Testis (tissue), 3 donors: ENCODE data around the gene NPB. TPM values are rescaled to one million over a fixed set of nuclear protein-coding genes. Genes with fewer than 3 reads are reported as not detected.

Experiments
- DNase-seq: peaks from one replicate; pipeline ENCODE4 v3.0.0-alpha.2; 2019
- H3K27ac ChIP-seq, 2 donors: fragments of 200-600 bp; sonication (generic); one replicate each; pipeline ENCODE4 v1.5.1; 2019
- H3K27me3 ChIP-seq: fragments of 200-600 bp; sonication (generic); one replicate; pipeline ENCODE4 v1.5.1; 2019
- H3K36me3 ChIP-seq: fragments of 200-600 bp; sonication (generic); one replicate; pipeline ENCODE4 v1.5.1; 2017; ENCODE audit warnings: low read depth; ENCODE audit errors: missing control alignments
- H3K4me1 ChIP-seq: fragments of 200-600 bp; sonication (generic); one replicate; pipeline ENCODE4 v1.5.1; 2019
- H3K4me3 ChIP-seq, 2 donors: fragments of 200-600 bp; sonication (generic); one replicate each; pipeline ENCODE4 v1.5.1; 2017 to 2019
- H3K9me3 ChIP-seq: fragments of 200-600 bp; sonication (generic); one replicate; pipeline ENCODE4 v1.5.1; 2017
- POLR2A ChIP-seq: fragments of 450-650 bp; IDR thresholded peaks from one replicate; pipeline ENCODE4 v1.6.1; 2017; ENCODE audit warnings: antibody characterized with exemption, mild to moderate bottlenecking, moderate library complexity
- WGBS, 2 donors: methylation state at CpG; one replicate each; pipeline ENCODE4 v1.1.5; 2018; 5-methylcytosine and 5-hydroxymethylcytosine counted together
- intact Hi-C: fragments of 100-400 bp; cut with DNase I; formaldehyde crosslinking; loops from one replicate; pipeline ENCODE4 v1.15.1; 2023; ENCODE audit warnings: low total_unique reads
- polyA plus RNA-seq: library from polyadenylated mRNA; stranded (reverse); fragments of 350-450 nt; fragmentation: Illumina TruSeq; extraction: RNeasy Lipid Tissue Mini Kit (QIAGEN cat#74804); gene quantifications from one replicate; pipeline ENCODE4 v1.2.3, GENCODE V29; 2014; ENCODE audit warnings: low read depth, low replicate concordance; ENCODE audit not compliant: insufficient read depth
- total RNA-seq, 2 donors: library from RNA; depleted of rRNA; stranded (reverse); fragments of >200 nt; gene quantifications; one replicate each; pipeline ENCODE4 v1.2.3, GENCODE V29; 2016
- TF ChIP-seq, protein P1 (sequence below), 3 experiments: fragments of 450-650 bp in 2 of 3; fragments of 200-600 bp in 1 of 3; sonication (generic) in 1 of 3; IDR thresholded peaks; one replicate each; pipeline ENCODE4 v1.5.1; 2016 to 2019; ENCODE audit warnings: antibody characterized with exemption in 3 of 3, mild to moderate bottlenecking in 2 of 3, moderate library complexity in 1 of 3

Gene NPB
- total and polyA plus RNA-seq, 3 donors from 2014 or later: 1.8 to 27.3 (median 22.7) TPM

DNA sequence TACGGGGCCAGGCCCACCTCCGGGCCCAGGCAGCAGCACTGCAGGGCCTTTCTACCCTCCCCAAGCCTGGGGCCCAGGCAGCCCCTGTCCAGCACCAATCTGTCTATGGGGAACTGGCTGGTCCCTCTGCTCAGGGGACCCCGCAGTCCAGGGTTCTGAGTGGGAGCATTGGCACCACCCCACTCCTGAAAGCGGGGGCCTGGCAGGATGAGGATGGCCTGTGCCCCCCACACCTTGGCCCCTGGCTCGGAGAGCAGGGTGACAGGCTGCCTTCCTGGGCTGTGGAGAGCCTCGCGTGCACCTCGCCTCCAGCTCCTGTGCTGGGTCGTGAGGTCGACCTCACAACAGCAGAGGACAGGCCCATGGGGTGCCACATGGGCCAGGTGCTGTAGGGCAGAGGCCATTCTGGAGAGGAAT is 1.4 kb downstream of the NPB start:
- no peak overlapping the region for H3K4me3 ChIP-seq
- H3K4me1 ChIP-seq: peaks cover 6% of the 10 kb centered on the region
- no peaks in the 10 kb centered on the region for H3K27me3 ChIP-seq
- H3K9me3 ChIP-seq: no peaks in the 10 kb centered on the region
- TF ChIP-seq POLR2A: no peak
- TF ChIP-seq, protein P1, sequence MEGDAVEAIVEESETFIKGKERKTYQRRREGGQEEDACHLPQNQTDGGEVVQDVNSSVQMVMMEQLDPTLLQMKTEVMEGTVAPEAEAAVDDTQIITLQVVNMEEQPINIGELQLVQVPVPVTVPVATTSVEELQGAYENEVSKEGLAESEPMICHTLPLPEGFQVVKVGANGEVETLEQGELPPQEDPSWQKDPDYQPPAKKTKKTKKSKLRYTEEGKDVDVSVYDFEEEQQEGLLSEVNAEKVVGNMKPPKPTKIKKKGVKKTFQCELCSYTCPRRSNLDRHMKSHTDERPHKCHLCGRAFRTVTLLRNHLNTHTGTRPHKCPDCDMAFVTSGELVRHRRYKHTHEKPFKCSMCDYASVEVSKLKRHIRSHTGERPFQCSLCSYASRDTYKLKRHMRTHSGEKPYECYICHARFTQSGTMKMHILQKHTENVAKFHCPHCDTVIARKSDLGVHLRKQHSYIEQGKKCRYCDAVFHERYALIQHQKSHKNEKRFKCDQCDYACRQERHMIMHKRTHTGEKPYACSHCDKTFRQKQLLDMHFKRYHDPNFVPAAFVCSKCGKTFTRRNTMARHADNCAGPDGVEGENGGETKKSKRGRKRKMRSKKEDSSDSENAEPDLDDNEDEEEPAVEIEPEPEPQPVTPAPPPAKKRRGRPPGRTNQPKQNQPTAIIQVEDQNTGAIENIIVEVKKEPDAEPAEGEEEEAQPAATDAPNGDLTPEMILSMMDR (IDR thresholded peaks at IDR 0.05): no peak
- no peak overlapping the region for H3K27ac ChIP-seq
- intact Hi-C loops: no loop called here
- WGBS, 2 donors: 88 to 89% methylated on average over 3 to 10 of the region's 10 CpGs
- no peaks in the 10 kb centered on the region for H3K36me3 ChIP-seq
- no peak for DNase-seq

DNA sequence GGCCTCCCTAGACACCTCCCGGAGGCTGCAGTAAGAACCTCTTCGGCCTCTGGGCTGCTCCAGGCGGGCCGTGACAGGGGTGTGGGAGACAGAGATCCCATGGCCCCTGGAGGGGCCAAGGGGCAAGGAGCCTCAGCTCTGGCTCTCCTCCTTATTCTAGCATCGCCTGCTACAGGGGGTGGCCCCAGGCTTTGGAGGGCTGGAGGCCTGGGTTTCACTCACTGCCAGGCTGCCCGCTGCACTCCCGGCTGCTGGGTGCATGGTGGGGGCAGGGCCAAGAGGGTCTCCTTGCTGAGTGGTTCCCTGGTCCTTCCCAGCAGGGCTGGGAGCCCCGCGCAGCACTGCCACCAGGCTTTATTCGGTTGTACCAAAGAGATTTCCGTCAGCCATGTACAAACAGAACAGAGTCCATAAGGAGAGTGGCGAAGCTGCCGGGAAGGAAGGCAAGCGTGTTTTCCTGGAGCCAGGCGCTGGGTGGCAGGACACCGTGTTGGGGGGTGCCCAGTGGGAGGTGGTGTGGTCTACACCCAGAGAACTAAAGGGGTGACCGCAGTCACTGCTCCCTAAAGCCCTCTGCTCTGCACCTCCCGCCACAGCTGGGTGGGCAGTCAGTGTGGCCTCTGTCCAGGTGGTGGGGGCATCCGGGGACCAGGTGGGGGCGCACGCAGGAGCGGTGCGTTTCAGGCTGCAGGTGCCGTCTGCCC is 2.0 kb downstream of the NPB start:
- H3K4me3 ChIP-seq: no peak overlapping the region
- peaks cover 6% of the 10 kb centered on the region for H3K4me1 ChIP-seq
- H3K9me3 ChIP-seq: no peaks in the 10 kb centered on the region
- TF ChIP-seq, protein P1 (IDR thresholded peaks at IDR 0.05): no peak
- no peak for TF ChIP-seq POLR2A
- DNase-seq: no peak
- no peaks in the 10 kb centered on the region for H3K27me3 ChIP-seq
- H3K27ac ChIP-seq: no peak overlapping the region
- no peaks in the 10 kb centered on the region for H3K36me3 ChIP-seq
- intact Hi-C loops: no loop called here
- 92 to 93% methylated on average over 18 to 24 of the region's 24 CpGs for WGBS, 2 donors

DNA sequence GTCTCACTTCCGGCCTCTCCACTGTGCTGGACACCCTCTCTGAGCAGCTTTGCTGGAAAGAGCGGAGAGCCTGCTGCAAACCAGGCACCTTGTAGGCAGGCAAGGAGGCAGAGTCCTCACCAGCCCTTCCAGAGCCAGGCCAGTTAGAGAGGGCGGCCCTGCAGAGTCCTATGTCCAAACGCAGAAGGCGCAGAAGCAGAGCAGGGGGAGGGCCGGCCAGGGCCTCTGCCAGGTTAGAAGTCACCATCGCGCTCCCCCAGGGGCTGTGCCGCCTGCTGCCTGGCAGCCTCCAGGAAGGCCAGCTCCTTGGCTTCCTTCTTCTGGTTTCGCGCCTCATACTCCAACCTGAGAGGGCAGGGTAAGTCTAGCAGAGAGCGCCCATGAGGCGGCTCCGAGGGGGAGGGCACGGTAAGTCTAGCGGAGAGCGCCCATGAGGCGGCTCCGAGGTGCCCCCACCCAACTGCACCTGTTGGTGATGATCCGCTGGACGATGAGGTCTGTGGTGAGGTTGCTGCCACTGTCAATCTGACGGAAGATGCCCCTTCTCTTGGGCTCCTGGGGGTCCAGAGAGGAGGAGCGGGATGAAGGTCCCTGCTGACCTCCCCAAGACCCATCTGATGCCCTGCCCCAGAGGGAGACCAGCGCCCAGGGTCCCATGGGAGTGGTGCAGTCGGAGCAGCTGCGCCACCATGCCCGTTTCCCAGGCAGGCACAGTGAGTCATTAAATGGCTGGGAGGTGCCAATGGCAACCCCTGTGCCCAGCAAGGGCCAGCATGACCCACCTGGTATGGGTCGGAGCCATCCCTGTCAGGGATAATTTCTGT is 2.8 kb downstream of the NPB start:
- no peak overlapping the region for H3K4me3 ChIP-seq
- H3K4me1 ChIP-seq: peaks cover 6% of the 10 kb centered on the region
- no peaks in the 10 kb centered on the region for H3K27me3 ChIP-seq
- no peaks in the 10 kb centered on the region for H3K9me3 ChIP-seq
- H3K36me3 ChIP-seq: no peaks in the 10 kb centered on the region
- TF ChIP-seq, protein P1 (IDR thresholded peaks at IDR 0.05): no peak
- no peak for TF ChIP-seq POLR2A
- WGBS, 2 donors: 95% methylated on average over 16 to 27 of the region's 28 CpGs
- no peak overlapping the region for H3K27ac ChIP-seq
- no peak for DNase-seq
- intact Hi-C loops: no loop called here

DNA sequence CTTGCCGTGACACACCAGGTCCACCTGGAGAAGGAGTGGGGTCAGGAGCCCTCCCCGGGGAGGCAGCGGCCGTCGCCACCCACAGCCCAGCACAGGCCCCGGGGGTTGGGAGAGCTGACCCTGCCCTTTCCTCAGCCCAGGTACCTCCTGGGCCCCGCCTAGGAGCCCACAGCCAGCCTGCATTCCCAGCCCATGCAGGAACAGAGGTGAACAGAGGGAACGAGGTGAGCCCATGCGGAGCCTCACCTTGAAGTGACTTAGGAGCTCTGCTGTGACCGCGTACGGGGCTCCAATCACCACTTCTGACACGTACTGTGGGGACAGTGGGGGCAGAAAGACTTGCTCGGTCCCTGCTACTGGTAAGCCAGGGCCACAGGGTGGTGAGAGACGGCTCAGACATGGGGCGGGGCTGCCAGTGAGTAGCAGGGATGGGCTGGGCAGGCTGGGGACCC is 3.4 kb downstream of the NPB start:
- Histone ChIP-seq H3K27me3 (no peaks in the 10 kb centered on the region), H3K36me3 (no peaks in the 10 kb centered on the region), H3K9me3 (no peaks in the 10 kb centered on the region), H3K27ac (no peak overlapping the region), H3K4me1 (peaks cover 11% of the 10 kb centered on the region), H3K4me3 (no peak overlapping the region)
- TF ChIP-seq POLR2A: no peak
- TF ChIP-seq, protein P1 (IDR thresholded peaks at IDR 0.05): no peak
- WGBS, 2 donors: 89 to 96% methylated on average over 8 to 16 of the region's 16 CpGs
- intact Hi-C loops: no loop called here
- no peak for DNase-seq
